Vagina (tissue), 2 donors: ENCODE data around the gene SOX12. TPM values are rescaled to one million over a fixed set of nuclear protein-coding genes. Genes with fewer than 3 reads are reported as not detected.

Experiments used
- DNase-seq, 2 donors: peaks; one replicate each; pipeline ENCODE4 v3.0.0-alpha.2; 2017; ENCODE audit errors: extremely low spot score in 2 of 2
- H3K27ac ChIP-seq: fragments of 200-600 bp; sonication (generic); one replicate; pipeline ENCODE4 v1.5.1; 2019
- H3K27me3 ChIP-seq: fragments of 200-600 bp; sonication (generic); one replicate; pipeline ENCODE4 v1.5.1; 2019
- H3K36me3 ChIP-seq, 2 donors: fragments of 200-600 bp; sonication (generic); one replicate each; pipeline ENCODE4 v1.5.1; 2017 to 2019
- H3K4me1 ChIP-seq: fragments of 200-600 bp; sonication (generic); one replicate; pipeline ENCODE4 v1.5.1; 2019
- H3K4me3 ChIP-seq, 2 donors: fragments of 200-600 bp; sonication (generic); 1 replicate in 1 of 2; 2 replicates in 1 of 2; pipeline ENCODE4 v1.5.1; 2016 to 2019
- H3K9me3 ChIP-seq: fragments of 200-600 bp; sonication (generic); one replicate; pipeline ENCODE4 v1.5.1; 2019
- POLR2A ChIP-seq, 2 donors: fragments of 450-650 bp; IDR thresholded peaks; one replicate each; pipeline ENCODE4 v1.6.1; 2017; ENCODE audit warnings: antibody characterized with exemption in 2 of 2, mild to moderate bottlenecking in 2 of 2, moderate library complexity in 2 of 2
- POLR2AphosphoS5 ChIP-seq, 2 donors: sonication (generic); formaldehyde crosslinking; IDR thresholded peaks; one replicate each; pipeline ENCODE4 v1.9.0; 2017; ENCODE audit warnings: antibody characterized with exemption in 2 of 2, mild to moderate bottlenecking in 2 of 2, low read depth in 1 of 2; ENCODE audit not compliant: insufficient read depth in 1 of 2
- intact Hi-C: fragments of 100-400 bp; cut with DNase I; formaldehyde crosslinking; loops from one replicate; pipeline ENCODE4 v1.15.1; 2023
- total RNA-seq: library from RNA; depleted of rRNA; stranded (reverse); fragments of >200 nt; gene quantifications from one replicate; pipeline ENCODE4 v1.2.3, GENCODE V29; 2016
- TF ChIP-seq, protein P1 (sequence below), 3 experiments: fragments of 450-650 bp in 2 of 3; fragments of 200-600 bp in 1 of 3; sonication (generic) in 1 of 3; IDR thresholded peaks; one replicate each; pipeline ENCODE4 v1.5.1; 2017 to 2019; ENCODE audit warnings: antibody characterized with exemption in 3 of 3, mild to moderate bottlenecking in 2 of 3, moderate library complexity in 2 of 3

SOX12 gene
- total RNA-seq, 1 donor from 2014 or later, result 4.4 TPM

DNA sequence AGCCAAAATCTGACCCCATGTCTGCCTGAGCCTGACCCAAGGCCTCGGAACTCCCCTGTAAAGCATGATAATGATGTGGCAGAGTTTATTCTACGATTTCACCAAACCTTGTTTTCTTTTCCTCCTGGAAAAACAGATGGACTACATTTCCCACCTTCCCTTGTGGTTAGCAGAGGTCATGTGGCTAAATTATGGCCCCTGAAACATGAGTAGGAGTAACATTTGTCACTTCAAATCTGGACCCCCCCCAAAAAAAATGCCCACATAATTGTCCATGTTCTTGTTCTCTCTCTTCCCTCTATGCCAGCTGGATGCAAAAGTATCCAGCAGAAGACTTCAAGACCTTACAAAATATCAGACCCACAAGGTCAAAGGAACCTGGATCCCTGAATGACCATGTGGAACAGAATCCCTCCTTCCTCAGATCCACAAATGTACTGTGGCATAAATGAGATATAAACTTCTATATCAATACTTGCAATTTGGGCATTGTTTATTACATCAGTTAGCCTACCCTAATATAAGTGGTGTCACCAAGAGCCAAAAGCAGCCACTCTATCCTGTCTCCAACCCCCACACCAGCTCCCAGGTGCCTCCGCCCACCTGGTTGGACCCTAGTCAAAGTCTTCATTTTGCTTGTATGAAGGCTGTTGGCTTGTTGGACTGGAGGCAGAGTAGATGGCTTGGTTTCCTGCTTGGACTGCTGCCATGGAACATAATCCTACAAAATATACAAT, 36.2 kb upstream of the SOX12 start:
- Histone ChIP-seq H3K27ac (no peak overlapping the region), H3K27me3 (no peaks in the 10 kb centered on the region), H3K9me3 (no peaks in the 10 kb centered on the region), H3K4me3 (no peak overlapping the region), H3K36me3 (no peaks in the 10 kb centered on the region), H3K4me1 (peaks cover 18% of the 10 kb centered on the region)
- no peak for DNase-seq
- TF ChIP-seq POLR2AphosphoS5 (IDR thresholded peaks at IDR 0.05; ENCODE audit: insufficient read depth in 1 of 2, low read depth in 1 of 2) (no peak), POLR2A (IDR thresholded peaks at IDR 0.05) (no peak)
- TF ChIP-seq, protein P1, sequence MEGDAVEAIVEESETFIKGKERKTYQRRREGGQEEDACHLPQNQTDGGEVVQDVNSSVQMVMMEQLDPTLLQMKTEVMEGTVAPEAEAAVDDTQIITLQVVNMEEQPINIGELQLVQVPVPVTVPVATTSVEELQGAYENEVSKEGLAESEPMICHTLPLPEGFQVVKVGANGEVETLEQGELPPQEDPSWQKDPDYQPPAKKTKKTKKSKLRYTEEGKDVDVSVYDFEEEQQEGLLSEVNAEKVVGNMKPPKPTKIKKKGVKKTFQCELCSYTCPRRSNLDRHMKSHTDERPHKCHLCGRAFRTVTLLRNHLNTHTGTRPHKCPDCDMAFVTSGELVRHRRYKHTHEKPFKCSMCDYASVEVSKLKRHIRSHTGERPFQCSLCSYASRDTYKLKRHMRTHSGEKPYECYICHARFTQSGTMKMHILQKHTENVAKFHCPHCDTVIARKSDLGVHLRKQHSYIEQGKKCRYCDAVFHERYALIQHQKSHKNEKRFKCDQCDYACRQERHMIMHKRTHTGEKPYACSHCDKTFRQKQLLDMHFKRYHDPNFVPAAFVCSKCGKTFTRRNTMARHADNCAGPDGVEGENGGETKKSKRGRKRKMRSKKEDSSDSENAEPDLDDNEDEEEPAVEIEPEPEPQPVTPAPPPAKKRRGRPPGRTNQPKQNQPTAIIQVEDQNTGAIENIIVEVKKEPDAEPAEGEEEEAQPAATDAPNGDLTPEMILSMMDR (IDR thresholded peaks at IDR 0.05), result no peak
- intact Hi-C loops, result no loop called here

DNA sequence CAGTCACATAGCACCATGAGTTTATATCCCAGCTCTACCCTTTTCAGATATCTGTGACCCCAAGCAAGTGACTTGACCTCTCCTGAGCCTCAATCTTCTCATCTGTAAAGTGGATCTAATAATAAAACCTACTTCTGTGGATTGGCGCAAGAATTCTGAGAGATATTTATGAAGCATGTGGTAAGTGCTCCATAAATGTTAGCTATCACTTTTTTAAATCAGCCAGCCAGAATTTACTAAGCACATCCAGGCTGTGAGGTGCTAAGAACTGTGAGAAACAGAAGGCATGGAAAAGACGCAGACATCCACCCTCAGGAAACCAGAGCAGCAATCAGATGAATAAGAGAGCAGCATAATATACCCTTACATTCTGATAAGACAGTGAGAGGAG, 35.7 kb upstream of the SOX12 start:
- intact Hi-C loops, result no loop called here
- DNase-seq, result no peak
- Histone ChIP-seq H3K4me3 (peak overlapping the region; percentile 65 to 71), H3K27ac (peak overlapping the region; percentile 84), H3K4me1 (peaks cover 18% of the 10 kb centered on the region), H3K27me3 (no peaks in the 10 kb centered on the region), H3K9me3 (no peaks in the 10 kb centered on the region), H3K36me3 (no peaks in the 10 kb centered on the region)
- TF ChIP-seq, protein P1 (IDR thresholded peaks at IDR 0.05), result no peak
- TF ChIP-seq POLR2A (IDR thresholded peaks at IDR 0.05), result no peak
- TF ChIP-seq POLR2AphosphoS5 (IDR thresholded peaks at IDR 0.05; ENCODE audit: insufficient read depth in 1 of 2, low read depth in 1 of 2), result no peak

DNA sequence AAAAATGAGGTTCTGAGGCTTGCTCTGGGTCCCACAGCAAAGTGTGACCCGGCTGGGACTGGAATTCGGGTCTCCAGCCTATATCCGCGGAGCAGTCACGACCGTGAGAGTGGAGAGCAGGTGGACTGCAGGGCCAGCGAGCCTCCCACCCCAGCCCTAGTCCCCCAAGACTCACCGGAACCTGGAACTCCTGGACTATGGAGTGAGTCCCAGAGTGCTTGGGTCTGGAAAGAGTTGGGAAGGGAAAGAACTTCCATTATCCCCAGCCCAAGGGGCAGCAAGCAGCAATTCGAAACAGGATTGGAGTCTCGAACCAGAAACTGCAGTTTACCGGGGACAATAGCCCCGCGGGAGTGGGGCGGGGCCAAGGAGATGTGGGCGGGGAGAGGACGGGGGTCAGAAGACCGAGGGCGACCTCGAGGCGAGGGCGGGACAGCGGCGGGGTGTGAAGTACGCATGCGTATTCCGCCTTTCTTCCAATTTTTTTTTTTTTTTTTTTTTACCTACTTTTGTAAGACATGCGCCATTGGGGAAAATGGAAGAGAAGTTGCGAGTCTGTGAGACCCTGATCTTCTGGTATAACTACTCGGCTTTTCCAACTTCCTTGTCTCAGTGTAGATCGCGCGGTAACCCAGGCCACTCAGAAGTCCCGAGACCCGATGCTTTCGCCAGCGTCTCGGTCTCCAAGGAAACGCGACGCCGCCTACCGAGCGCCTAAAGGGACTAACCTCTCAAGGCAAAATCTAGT, 35.1 kb upstream of the SOX12 start, which contains the start of gene C20orf96:
Gene C20orf96 (minus strand): TSS at position 667 of the 748 bp plus-strand sequence. CDS start 140 bp downstream, at position 527.
- no peak for DNase-seq
- H3K9me3 ChIP-seq, result no peaks in the 10 kb centered on the region
- peak within 1 kb of the TSS; percentile 84 for H3K27ac ChIP-seq
- intact Hi-C loops, result no loop called here
- TF ChIP-seq, protein P1 (IDR thresholded peaks at IDR 0.05), result peak in 1 of 3 experiments; percentile 48
- TF ChIP-seq POLR2A (IDR thresholded peaks at IDR 0.05), result no peak
- peak in 1 of 2 donors; percentile 46 for TF ChIP-seq POLR2AphosphoS5 (IDR thresholded peaks at IDR 0.05; ENCODE audit: insufficient read depth in 1 of 2, low read depth in 1 of 2)
- H3K36me3 ChIP-seq, result no peaks in the 10 kb centered on the region
- peak within 1 kb of the TSS; percentile 65 to 71 for H3K4me3 ChIP-seq
- H3K27me3 ChIP-seq, result no peaks in the 10 kb centered on the region
- peaks cover 18% of the 10 kb centered on the region for H3K4me1 ChIP-seq

DNA sequence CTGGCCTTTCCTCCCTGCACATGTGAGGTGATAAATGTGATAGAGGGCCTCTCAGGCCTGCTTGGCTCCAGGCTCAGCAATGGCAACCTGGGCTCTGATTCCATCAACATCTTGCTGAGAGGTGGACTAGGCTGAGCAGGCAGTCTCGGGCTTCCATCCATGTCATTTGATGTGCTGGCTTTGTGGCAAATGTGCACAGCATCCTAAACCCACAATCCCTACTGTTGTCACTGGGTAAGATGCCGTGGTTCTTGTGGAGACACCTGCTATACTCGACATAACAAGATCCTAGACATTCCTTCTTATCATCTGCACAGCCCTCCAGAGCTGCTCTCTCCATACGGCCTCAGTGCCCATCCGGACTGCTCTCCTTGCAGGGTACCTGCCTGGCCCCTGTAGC, 30.8 kb upstream of the SOX12 start:
- no peaks in the 10 kb centered on the region for H3K36me3 ChIP-seq
- intact Hi-C loops, result no loop called here
- DNase-seq, result no peak
- TF ChIP-seq POLR2AphosphoS5 (IDR thresholded peaks at IDR 0.05; ENCODE audit: insufficient read depth in 1 of 2, low read depth in 1 of 2), result no peak
- TF ChIP-seq, protein P1 (IDR thresholded peaks at IDR 0.05), result no peak
- no peaks in the 10 kb centered on the region for H3K9me3 ChIP-seq
- H3K27ac ChIP-seq, result no peak overlapping the region
- H3K4me1 ChIP-seq, result peaks cover 33% of the 10 kb centered on the region
- no peak overlapping the region for H3K4me3 ChIP-seq
- no peaks in the 10 kb centered on the region for H3K27me3 ChIP-seq
